HL-60 (cell line): ENCODE results near the gene AKR1E2.

Experiments used
- DNase-seq, 2 experiments: peaks; one replicate each; pipeline ENCODE4 v3.0.0-alpha.2; 2010 to 2020; ENCODE audit warnings: low read depth in 1 of 2, low spot score in 1 of 2
- H3K27ac ChIP-seq: fragments of 250-450 bp; sonication (Bioruptor Pico); replicated peaks from 2 replicates; pipeline ENCODE4 v1.5.1; 2020; ENCODE audit warnings: mild to moderate bottlenecking, moderate library complexity
- H3K27me3 ChIP-seq: fragments of 250-450 bp; sonication (Bioruptor Pico); 2 replicates; pipeline ENCODE4 v1.5.1; 2021; ENCODE audit warnings: mild to moderate bottlenecking, moderate library complexity; ENCODE audit not compliant: insufficient read depth, poor library complexity, severe bottlenecking
- H3K4me3 ChIP-seq: replicated peaks from 2 replicates; pipeline ENCODE4 v1.5.1; 2011; ENCODE audit warnings: mild to moderate bottlenecking, control low read depth, low read length; ENCODE audit not compliant: insufficient read depth
- CTCF ChIP-seq: IDR thresholded peaks from one replicate; pipeline ENCODE4 v1.5.1; 2011; ENCODE audit warnings: low read length, control low read depth, inconsistent platforms; ENCODE audit not compliant: insufficient read depth
- GABPA ChIP-seq: IDR thresholded peaks from 2 replicates; pipeline ENCODE4 v1.6.1; 2012; ENCODE audit warnings: low read depth
- POLR2AphosphoS5 ChIP-seq: IDR thresholded peaks from 2 replicates; pipeline ENCODE4 v1.6.1; 2012; ENCODE audit warnings: low read depth
- REST ChIP-seq: IDR thresholded peaks from 2 replicates; pipeline ENCODE4 v1.6.1; 2012; ENCODE audit warnings: low read depth; ENCODE audit not compliant: insufficient replicate concordance
- SPI1 ChIP-seq: IDR thresholded peaks from 2 replicates; pipeline ENCODE4 v1.6.1; 2012; ENCODE audit warnings: low read depth, mild to moderate bottlenecking, borderline replicate concordance

Gene AKR1E2

GRCh38 chr10:4834898-4835405 lies 8.9 kb downstream of the AKR1E2 start:
- Histone ChIP-seq H3K27me3 (no peaks in the 10 kb centered on the region), H3K4me3 (no peak overlapping the region), H3K27ac (no peak overlapping the region)
- no peak for DNase-seq
- TF ChIP-seq GABPA (no peak), POLR2AphosphoS5 (no peak), REST (no peak), SPI1 (no peak), CTCF (no peak)

- no peak for TF ChIP-seq REST
- Histone ChIP-seq H3K27me3 (no peaks in the 10 kb centered on the region), H3K4me3 (no peak overlapping the region), H3K27ac (no peak overlapping the region)
- no peak for DNase-seq
Observed at GRCh38 chr10:4835494-4835918, 9.5 kb downstream of the AKR1E2 start.

GRCh38 chr10:4836416-4836969 lies 10.5 kb downstream of the AKR1E2 start:
- no peak for DNase-seq
- Histone ChIP-seq H3K27me3 (no peaks in the 10 kb centered on the region), H3K4me3 (no peak overlapping the region), H3K27ac (no peak overlapping the region)
- TF ChIP-seq CTCF (no peak), SPI1 (no peak), REST (no peak), GABPA (no peak), POLR2AphosphoS5 (no peak)
